HG03342 (cell line): ENCODE measurements around the gene DYSF.

Experiments used
- ATAC-seq: cut with Tn5 transposase; IDR thresholded peaks from one replicate; pipeline ENCODE4 v1.9.1; 2021; ENCODE audit warnings: mild to moderate bottlenecking, moderate library complexity; ENCODE audit not compliant: unreplicated experiment

DYSF gene

GRCh38 chr2:71524476-71524875, 71.1 kb downstream of the DYSF start:
- ATAC-seq: no peak

GRCh38 chr2:71526141-71526540, 72.8 kb downstream of the DYSF start:
- no peak for ATAC-seq

GRCh38 chr2:71526975-71527374, 73.6 kb downstream of the DYSF start:
- ATAC-seq: no peak

- ATAC-seq: no peak
These were observed 74.8 kb downstream of the DYSF start for GRCh38 chr2:71528131-71528591.

GRCh38 chr2:71528749-71529148, 75.4 kb downstream of the DYSF start:
- ATAC-seq: no peak

GRCh38 chr2:71530211-71530610, 76.8 kb downstream of the DYSF start:
- no peak for ATAC-seq

GRCh38 chr2:71530641-71531332, 77.4 kb downstream of the DYSF start:
- no peak for ATAC-seq

- no peak for ATAC-seq
These were observed 78.2 kb downstream of the DYSF start for GRCh38 chr2:71531522-71532047.

- ATAC-seq: no peak
These were observed 79.0 kb downstream of the DYSF start for GRCh38 chr2:71532327-71532726.

GRCh38 chr2:71534201-71534600, 80.8 kb downstream of the DYSF start:
- ATAC-seq: no peak

GRCh38 chr2:71534826-71535225, 81.5 kb downstream of the DYSF start:
- no peak for ATAC-seq

GRCh38 chr2:71535526-71535925, 82.2 kb downstream of the DYSF start:
- ATAC-seq: no peak

GRCh38 chr2:71536226-71536671, 82.9 kb downstream of the DYSF start:
- no peak for ATAC-seq

GRCh38 chr2:71538241-71538640, 84.9 kb downstream of the DYSF start:
- no peak for ATAC-seq

- ATAC-seq: no peak
These were observed 85.4 kb downstream of the DYSF start for GRCh38 chr2:71538656-71539265.

- no peak for ATAC-seq
These were observed 87.5 kb downstream of the DYSF start for GRCh38 chr2:71540818-71541217.

GRCh38 chr2:71544919-71545571, 91.7 kb downstream of the DYSF start:
- ATAC-seq: no peak

- no peak for ATAC-seq
These were observed 92.4 kb downstream of the DYSF start for GRCh38 chr2:71545572-71546274.

- ATAC-seq: no peak
These were observed 92.9 kb downstream of the DYSF start for GRCh38 chr2:71546275-71546638.

GRCh38 chr2:71546777-71547281, 93.5 kb downstream of the DYSF start:
- ATAC-seq: no peak
